Neural progenitor cell (in vitro differentiated cells): ENCODE results near the gene ARPC4.

Source experiments
- EZH2 ChIP-seq: fragments of 200-600 bp; sonication (generic); IDR thresholded peaks from 2 replicates; pipeline ENCODE4 v1.6.1; 2017; ENCODE audit warnings: antibody characterized with exemption, mild to moderate bottlenecking, moderate library complexity
- EZH2phosphoT487 ChIP-seq: fragments of 200-600 bp; sonication (generic); IDR thresholded peaks from 2 replicates; pipeline ENCODE4 v1.6.1; 2017; ENCODE audit warnings: antibody characterized with exemption
- TF ChIP-seq, protein P1 (sequence below): fragments of 200-600 bp; sonication (generic); IDR thresholded peaks from 2 replicates; pipeline ENCODE4 v1.5.1; 2017; ENCODE audit warnings: antibody characterized with exemption, mild to moderate bottlenecking

DNA sequence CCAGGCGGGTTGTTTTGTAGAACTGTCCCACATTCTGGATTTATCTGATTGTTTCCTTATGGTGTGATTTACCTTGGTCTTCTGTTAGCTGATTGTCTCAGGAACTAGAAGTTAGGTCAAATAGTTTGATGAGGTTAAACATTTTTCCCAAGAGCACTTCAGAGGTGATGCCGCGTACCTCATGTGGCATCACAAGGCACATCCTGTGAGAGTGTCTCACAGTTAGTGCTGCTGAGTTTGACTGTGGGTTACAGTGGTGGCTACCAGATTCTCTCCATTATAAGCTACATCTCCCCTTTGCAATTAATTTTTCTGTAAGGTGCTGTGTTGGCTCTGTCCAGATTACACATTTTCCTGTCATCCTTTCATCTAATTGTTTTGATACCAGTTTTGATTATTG, 38.4 kb downstream of the ARPC4 start:
- TF ChIP-seq, protein P1, sequence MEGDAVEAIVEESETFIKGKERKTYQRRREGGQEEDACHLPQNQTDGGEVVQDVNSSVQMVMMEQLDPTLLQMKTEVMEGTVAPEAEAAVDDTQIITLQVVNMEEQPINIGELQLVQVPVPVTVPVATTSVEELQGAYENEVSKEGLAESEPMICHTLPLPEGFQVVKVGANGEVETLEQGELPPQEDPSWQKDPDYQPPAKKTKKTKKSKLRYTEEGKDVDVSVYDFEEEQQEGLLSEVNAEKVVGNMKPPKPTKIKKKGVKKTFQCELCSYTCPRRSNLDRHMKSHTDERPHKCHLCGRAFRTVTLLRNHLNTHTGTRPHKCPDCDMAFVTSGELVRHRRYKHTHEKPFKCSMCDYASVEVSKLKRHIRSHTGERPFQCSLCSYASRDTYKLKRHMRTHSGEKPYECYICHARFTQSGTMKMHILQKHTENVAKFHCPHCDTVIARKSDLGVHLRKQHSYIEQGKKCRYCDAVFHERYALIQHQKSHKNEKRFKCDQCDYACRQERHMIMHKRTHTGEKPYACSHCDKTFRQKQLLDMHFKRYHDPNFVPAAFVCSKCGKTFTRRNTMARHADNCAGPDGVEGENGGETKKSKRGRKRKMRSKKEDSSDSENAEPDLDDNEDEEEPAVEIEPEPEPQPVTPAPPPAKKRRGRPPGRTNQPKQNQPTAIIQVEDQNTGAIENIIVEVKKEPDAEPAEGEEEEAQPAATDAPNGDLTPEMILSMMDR: no peak
- TF ChIP-seq EZH2phosphoT487 (no peak), EZH2 (no peak)
